ENCODE data around the gene FHIT.

The FHIT gene

GRCh38 chr3:60065227-60065868 is 1185.9 kb downstream of the FHIT start:
- no peak for DNase-seq

GRCh38 chr3:60064210-60065178 is 1186.8 kb downstream of the FHIT start:
- no peak for DNase-seq

- no peak for DNase-seq
These were observed 1194.8 kb downstream of the FHIT start for GRCh38 chr3:60056404-60056803.

GRCh38 chr3:60055765-60056164 is 1195.5 kb downstream of the FHIT start:
- DNase-seq, result no peak

- DNase-seq, result no peak
These were observed 1197.6 kb downstream of the FHIT start for GRCh38 chr3:60053526-60054265.

GRCh38 chr3:60048447-60048848 is 1202.8 kb downstream of the FHIT start:
- DNase-seq, result no peak

- no peak for DNase-seq
These were observed 1203.6 kb downstream of the FHIT start for GRCh38 chr3:60047426-60048200.

- DNase-seq, result peak; percentile 69
These were observed 1205.0 kb downstream of the FHIT start for GRCh38 chr3:60046210-60046609.

GRCh38 chr3:60045686-60046085 is 1205.6 kb downstream of the FHIT start:
- no peak for DNase-seq

GRCh38 chr3:60036803-60037202 is 1214.4 kb downstream of the FHIT start:
- DNase-seq, result no peak

- DNase-seq, result no peak
These were observed 1217.3 kb downstream of the FHIT start for GRCh38 chr3:60033901-60034453.

GRCh38 chr3:60030982-60031381 is 1220.3 kb downstream of the FHIT start:
- DNase-seq, result no peak

- DNase-seq, result no peak
These were observed 1223.0 kb downstream of the FHIT start for GRCh38 chr3:60028233-60028632.

GRCh38 chr3:60027335-60027734 is 1223.9 kb downstream of the FHIT start:
- DNase-seq, result no peak

GRCh38 chr3:60025096-60026050 is 1225.9 kb downstream of the FHIT start:
- no peak for DNase-seq

GRCh38 chr3:60024400-60024799 is 1226.9 kb downstream of the FHIT start:
- no peak for DNase-seq

GRCh38 chr3:60023189-60023588 is 1228.1 kb downstream of the FHIT start:
- DNase-seq, result no peak

GRCh38 chr3:60017631-60018030 is 1233.6 kb downstream of the FHIT start:
- no peak for DNase-seq

- DNase-seq, result no peak
These were observed 1236.1 kb downstream of the FHIT start for GRCh38 chr3:60015032-60015705.

- DNase-seq, result no peak
These were observed 1238.0 kb downstream of the FHIT start for GRCh38 chr3:60013241-60013640.

GRCh38 chr3:60011218-60011617 is 1240.0 kb downstream of the FHIT start:
- no peak for DNase-seq

All from NCI-H2081 treated with DMSO at 0.1 percent for 48 hours (cell line).